Vagina (tissue), 2 donors: Measurements from ENCODE around the gene ZCCHC4. TPM values are rescaled to one million over a fixed set of nuclear protein-coding genes. Genes with fewer than 3 reads are reported as not detected.

Source experiments
- DNase-seq, 2 donors: peaks; one replicate each; pipeline ENCODE4 v3.0.0-alpha.2; 2017; ENCODE audit errors: extremely low spot score in 2 of 2
- H3K27ac ChIP-seq: fragments of 200-600 bp; sonication (generic); one replicate; pipeline ENCODE4 v1.5.1; 2019
- H3K27me3 ChIP-seq: fragments of 200-600 bp; sonication (generic); one replicate; pipeline ENCODE4 v1.5.1; 2019
- H3K36me3 ChIP-seq, 2 donors: fragments of 200-600 bp; sonication (generic); one replicate each; pipeline ENCODE4 v1.5.1; 2017 to 2019
- H3K4me1 ChIP-seq: fragments of 200-600 bp; sonication (generic); one replicate; pipeline ENCODE4 v1.5.1; 2019
- H3K4me3 ChIP-seq, 2 donors: fragments of 200-600 bp; sonication (generic); 1 replicate in 1 of 2; 2 replicates in 1 of 2; pipeline ENCODE4 v1.5.1; 2016 to 2019
- H3K9me3 ChIP-seq: fragments of 200-600 bp; sonication (generic); one replicate; pipeline ENCODE4 v1.5.1; 2019
- CTCF ChIP-seq, 3 experiments: fragments of 450-650 bp in 2 of 3; fragments of 200-600 bp in 1 of 3; sonication (generic) in 1 of 3; IDR thresholded peaks; one replicate each; pipeline ENCODE4 v1.5.1; 2017 to 2019; ENCODE audit warnings: antibody characterized with exemption in 3 of 3, mild to moderate bottlenecking in 2 of 3, moderate library complexity in 2 of 3
- POLR2A ChIP-seq, 2 donors: fragments of 450-650 bp; IDR thresholded peaks; one replicate each; pipeline ENCODE4 v1.6.1; 2017; ENCODE audit warnings: antibody characterized with exemption in 2 of 2, mild to moderate bottlenecking in 2 of 2, moderate library complexity in 2 of 2
- POLR2AphosphoS5 ChIP-seq, 2 donors: sonication (generic); formaldehyde crosslinking; IDR thresholded peaks; one replicate each; pipeline ENCODE4 v1.9.0; 2017; ENCODE audit warnings: antibody characterized with exemption in 2 of 2, mild to moderate bottlenecking in 2 of 2, low read depth in 1 of 2; ENCODE audit not compliant: insufficient read depth in 1 of 2
- intact Hi-C: fragments of 100-400 bp; cut with DNase I; formaldehyde crosslinking; loops from one replicate; pipeline ENCODE4 v1.15.1; 2023
- total RNA-seq: library from RNA; depleted of rRNA; stranded (reverse); fragments of >200 nt; gene quantifications from one replicate; pipeline ENCODE4 v1.2.3, GENCODE V29; 2016

Gene ZCCHC4
- total RNA-seq, 1 donor from 2014 or later, result 14.2 TPM

- intact Hi-C loops, result no loop called here
- Histone ChIP-seq H3K27ac (peak overlapping the region; percentile 56), H3K36me3 (peaks cover 0 to 3% of the 10 kb centered on the region in 2 donors), H3K4me1 (no peaks in the 10 kb centered on the region), H3K27me3 (no peaks in the 10 kb centered on the region), H3K9me3 (no peaks in the 10 kb centered on the region), H3K4me3 (no peak overlapping the region)
- DNase-seq, result no peak
- TF ChIP-seq POLR2AphosphoS5 (IDR thresholded peaks at IDR 0.05; ENCODE audit: insufficient read depth in 1 of 2, low read depth in 1 of 2), result no peak
- TF ChIP-seq CTCF (IDR thresholded peaks at IDR 0.05), result no peak
- no peak for TF ChIP-seq POLR2A (IDR thresholded peaks at IDR 0.05)
These were observed 17.8 kb downstream of the ZCCHC4 start for GRCh38 chr4:25330335-25330734.

- peaks cover 0 to 3% of the 10 kb centered on the region in 2 donors for H3K36me3 ChIP-seq
- no peak for DNase-seq
- TF ChIP-seq CTCF (IDR thresholded peaks at IDR 0.05) (no peak), POLR2AphosphoS5 (IDR thresholded peaks at IDR 0.05; ENCODE audit: insufficient read depth in 1 of 2, low read depth in 1 of 2) (no peak), POLR2A (IDR thresholded peaks at IDR 0.05) (no peak)
- no peaks in the 10 kb centered on the region for H3K27me3 ChIP-seq
- intact Hi-C loops, result no loop called here
- no peaks in the 10 kb centered on the region for H3K4me1 ChIP-seq
- peak overlapping the region; percentile 20 to 22 for H3K4me3 ChIP-seq
- H3K27ac ChIP-seq, result peak overlapping the region; percentile 56
- H3K9me3 ChIP-seq, result no peaks in the 10 kb centered on the region
These were observed 18.6 kb downstream of the ZCCHC4 start for GRCh38 chr4:25330905-25331808.

- no peak for DNase-seq
These were observed 31.1 kb downstream of the ZCCHC4 start for GRCh38 chr4:25343671-25344070.

GRCh38 chr4:25345744-25346143 is 33.2 kb downstream of the ZCCHC4 start:
- no peak overlapping the region for H3K27ac ChIP-seq

More at GRCh38 chr4:25343671-25344070, 31.1 kb downstream of the ZCCHC4 start:
- H3K27ac ChIP-seq, result no peak overlapping the region
- no peaks in the 10 kb centered on the region for H3K36me3 ChIP-seq
- no peaks in the 10 kb centered on the region for H3K9me3 ChIP-seq
- H3K4me3 ChIP-seq, result no peak overlapping the region
- TF ChIP-seq POLR2A (IDR thresholded peaks at IDR 0.05) (no peak), CTCF (IDR thresholded peaks at IDR 0.05) (no peak), POLR2AphosphoS5 (IDR thresholded peaks at IDR 0.05; ENCODE audit: insufficient read depth in 1 of 2, low read depth in 1 of 2) (no peak)
- H3K4me1 ChIP-seq, result no peaks in the 10 kb centered on the region
- intact Hi-C loops, result no loop called here
- no peaks in the 10 kb centered on the region for H3K27me3 ChIP-seq

More at GRCh38 chr4:25345744-25346143, 33.2 kb downstream of the ZCCHC4 start:
- H3K27me3 ChIP-seq, result no peaks in the 10 kb centered on the region
- H3K36me3 ChIP-seq, result no peaks in the 10 kb centered on the region
- no peak overlapping the region for H3K4me3 ChIP-seq
- no peaks in the 10 kb centered on the region for H3K9me3 ChIP-seq
- TF ChIP-seq POLR2A (IDR thresholded peaks at IDR 0.05) (no peak), POLR2AphosphoS5 (IDR thresholded peaks at IDR 0.05; ENCODE audit: insufficient read depth in 1 of 2, low read depth in 1 of 2) (no peak), CTCF (IDR thresholded peaks at IDR 0.05) (no peak)
- H3K4me1 ChIP-seq, result no peaks in the 10 kb centered on the region
- intact Hi-C loops, result no loop called here
- no peak for DNase-seq
